Measurements from ENCODE around the gene IPPK.
"Not testable (repeated sequence)": the region's sequence is repeated elsewhere in the genome, so short reads cannot be mapped to it uniquely, and the experiment has no call there.

IPPK gene

GRCh38 chr9:92623936-92624335 is 46.0 kb downstream of the IPPK start:
- H3K27ac ChIP-seq, H3K4me3 ChIP-seq: not testable (repeated sequence)

DNA sequence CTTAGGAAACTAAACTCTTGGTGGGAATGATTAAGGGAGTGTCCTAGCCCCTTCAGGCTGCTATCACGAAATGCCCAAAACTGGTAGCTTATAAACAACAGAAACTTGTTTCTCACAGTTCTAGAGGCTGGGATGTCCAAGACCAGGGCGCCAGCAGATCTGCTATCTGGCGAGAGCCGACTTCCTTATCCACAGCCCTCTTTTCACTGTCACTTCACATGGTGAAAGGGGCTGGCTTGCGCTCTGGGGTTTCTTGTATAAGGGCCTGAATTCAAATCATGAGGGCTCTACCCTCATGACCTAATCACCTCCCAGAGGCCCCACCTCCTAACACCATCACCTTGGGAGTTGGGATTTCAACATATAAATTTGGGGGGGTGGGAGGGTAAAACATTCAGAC is 49.1 kb downstream of the IPPK start:
- H3K4me3 ChIP-seq: no peak overlapping the region
- peak overlapping the region in 4 of 21 experiments; percentile 6 to 55 (median 28) for H3K27ac ChIP-seq

DNA sequence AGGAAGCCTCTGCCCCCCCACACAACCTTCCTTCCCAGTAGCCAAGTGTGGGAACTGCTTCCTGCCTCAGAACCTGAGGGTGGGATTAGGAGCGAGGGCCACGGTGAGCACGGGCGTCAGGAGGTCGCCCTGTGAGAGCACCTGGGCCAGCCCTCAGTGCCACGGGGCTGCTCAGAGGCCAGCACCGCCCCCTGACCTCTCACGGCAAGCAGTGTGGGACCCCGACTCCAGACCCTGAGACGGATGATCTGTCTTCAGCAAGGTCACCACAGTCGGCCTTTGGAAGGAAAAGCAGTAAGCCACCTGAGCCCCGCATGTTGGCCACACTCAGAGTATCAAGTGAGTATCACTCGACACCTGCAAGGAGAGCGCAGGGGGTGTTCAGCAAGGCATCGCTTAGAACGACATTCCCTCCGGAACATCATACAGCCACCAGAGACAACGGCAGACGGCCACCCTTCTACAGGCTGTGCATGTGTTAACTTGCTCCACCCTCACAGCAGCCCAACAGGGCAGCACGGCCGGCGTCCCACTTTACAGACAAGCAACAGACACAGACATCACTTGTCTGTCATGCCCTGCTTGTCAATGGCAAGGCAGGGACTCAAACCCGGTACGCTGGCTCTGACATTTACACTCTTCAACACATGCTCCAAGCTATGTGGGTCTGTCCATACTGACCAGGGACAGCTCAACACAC is 50.2 kb downstream of the IPPK start:
- Histone ChIP-seq H3K27ac (peak overlapping the region in 2 of 21 experiments; percentile 1 to 16), H3K4me3 (no peak overlapping the region)

DNA sequence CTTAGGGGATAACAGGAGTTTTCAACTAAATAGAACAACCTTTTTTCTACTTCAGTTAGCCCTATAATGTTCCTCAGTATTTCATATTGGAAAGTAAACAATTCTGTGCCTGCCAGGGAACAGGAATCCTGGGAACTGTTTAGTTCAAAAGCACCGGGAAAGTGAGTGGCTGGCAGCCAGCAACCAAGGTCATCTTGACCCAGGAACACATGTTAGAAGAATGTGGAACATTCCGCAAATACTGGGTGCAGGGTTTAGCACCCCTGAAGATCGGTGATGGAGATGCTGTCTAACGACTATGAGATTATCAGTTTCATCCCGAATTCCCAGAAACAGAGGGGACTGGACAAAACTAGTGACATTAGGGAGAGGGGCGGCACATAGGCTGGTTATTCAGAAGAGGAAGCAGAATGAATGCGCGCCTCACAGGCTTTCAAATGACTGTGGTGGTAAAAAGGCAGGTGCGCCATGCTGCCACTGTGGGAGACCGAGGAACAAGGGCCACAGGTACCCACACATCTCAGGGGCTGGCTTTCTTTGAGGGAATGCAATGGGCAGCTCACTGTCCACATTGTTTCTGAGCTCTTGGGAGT is 51.2 kb downstream of the IPPK start:
- peak overlapping the region in 17 of 21 experiments; percentile 16 to 87 (median 72) for H3K27ac ChIP-seq
- no peak overlapping the region for H3K4me3 ChIP-seq

DNA sequence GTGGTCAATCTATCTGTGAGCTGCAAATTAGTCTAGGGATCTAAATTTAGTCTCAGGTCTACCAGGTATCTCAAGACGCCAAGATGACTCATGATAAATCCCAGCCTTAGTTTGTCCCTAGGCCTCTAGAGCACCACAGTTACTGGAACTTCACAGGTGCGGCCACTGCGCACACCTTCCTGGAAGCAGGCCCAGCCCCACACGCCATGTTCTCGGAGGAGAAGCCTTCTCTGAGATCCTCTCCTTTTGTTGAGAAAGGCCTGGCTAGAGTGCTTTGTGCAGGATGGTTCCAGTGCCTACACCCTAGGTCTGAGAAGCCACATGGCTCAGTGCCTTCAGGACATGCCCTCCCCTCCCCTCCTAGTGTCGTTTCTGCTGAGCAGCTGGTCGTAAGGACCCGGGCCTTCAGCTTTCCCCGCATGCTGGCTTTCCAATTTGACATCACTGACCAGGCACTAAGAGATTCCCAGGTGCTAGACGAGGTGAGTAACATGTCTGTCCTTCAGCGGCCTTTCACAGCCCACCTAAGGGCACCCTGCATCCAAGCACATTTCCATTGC is 51.9 kb downstream of the IPPK start:
- no peak overlapping the region for H3K4me3 ChIP-seq

DNA sequence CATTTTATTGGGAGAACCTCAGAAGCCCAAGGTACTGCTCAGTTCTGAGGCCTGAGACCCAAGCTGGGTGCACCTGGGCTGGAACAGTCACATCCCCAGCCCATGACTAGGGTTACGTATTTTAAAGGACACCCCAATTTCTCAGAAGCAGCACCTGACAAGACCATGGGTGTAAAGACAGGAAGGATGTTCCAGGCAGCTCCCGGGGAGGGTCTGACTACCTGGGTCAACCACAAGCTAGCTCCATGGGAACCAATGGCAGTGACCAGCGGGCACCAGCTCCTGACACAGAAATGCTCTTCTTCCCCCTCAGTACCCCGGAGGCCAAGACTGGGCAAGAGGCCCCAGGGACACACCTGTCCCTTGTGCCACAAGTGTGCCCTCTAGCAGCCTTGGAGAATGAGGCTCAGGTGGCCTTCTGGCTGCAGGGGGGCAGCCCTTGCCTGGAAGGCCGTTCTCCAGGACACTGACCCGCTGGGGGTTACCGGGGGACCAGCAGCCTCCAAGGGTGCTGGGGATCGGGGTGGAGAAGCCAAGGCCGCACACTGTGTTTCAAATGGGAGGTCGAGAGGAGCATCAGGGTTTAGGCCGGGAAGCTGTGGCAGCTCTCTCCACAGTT is 52.6 kb downstream of the IPPK start:
- Histone ChIP-seq H3K4me3 (no peak overlapping the region), H3K27ac (peak overlapping the region in 20 of 21 experiments; percentile 40 to 87 (median 73))

More for the DNA sequence above, 51.9 kb downstream of the IPPK start:
- peak overlapping the region in 18 of 21 experiments; percentile 10 to 87 (median 72) for H3K27ac ChIP-seq

DNA sequence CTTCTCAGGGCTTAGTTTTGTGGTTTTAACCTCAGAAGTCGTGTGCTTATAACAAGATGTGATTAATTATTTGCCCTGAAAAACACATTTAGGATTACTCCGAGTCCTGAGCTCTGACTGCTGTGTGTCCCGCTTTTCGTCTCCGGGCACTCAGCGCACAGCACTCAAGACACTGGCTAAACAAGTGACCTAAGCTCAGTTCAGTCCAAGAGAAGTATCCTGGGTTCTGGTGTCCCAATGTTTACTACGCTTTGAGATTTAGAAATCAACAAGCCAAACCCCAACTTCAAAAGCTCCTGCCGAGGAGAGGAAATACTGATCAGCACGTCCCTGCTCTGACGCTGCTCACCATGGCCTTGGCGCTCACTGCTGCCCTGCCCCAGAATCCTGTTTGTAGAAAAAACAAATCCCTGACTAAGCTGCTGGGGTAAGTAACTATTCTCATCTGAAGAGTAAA is 53.2 kb downstream of the IPPK start:
- Histone ChIP-seq H3K4me3 (no peak overlapping the region), H3K27ac (peak overlapping the region in 18 of 21 experiments; percentile 40 to 87 (median 74))

GRCh38 chr9:92616199-92616641 is 53.7 kb downstream of the IPPK start:
- H3K4me3 ChIP-seq: no peak overlapping the region

DNA sequence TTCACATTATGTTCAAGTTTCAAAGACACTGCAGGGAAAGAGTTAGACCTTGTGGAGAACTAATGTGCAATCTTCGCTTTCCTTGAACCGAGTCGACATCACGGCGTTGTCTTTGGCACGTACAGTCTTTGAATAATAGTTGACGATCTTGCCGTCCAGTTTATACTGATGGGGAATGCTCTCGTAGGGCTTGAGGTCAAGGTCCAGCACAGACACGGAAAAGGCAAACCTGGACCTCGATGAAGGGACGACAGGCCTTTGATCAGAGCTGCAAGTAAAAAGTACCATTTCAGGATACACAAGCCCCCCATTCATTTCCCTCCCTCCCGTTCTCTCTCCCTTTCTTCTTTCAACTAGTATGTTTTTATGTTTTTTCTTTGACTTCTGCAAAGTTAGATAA is 54.1 kb downstream of the IPPK start:
- H3K27ac ChIP-seq: peak overlapping the region in 15 of 21 experiments; percentile 5 to 87 (median 72)

More at GRCh38 chr9:92616199-92616641, 53.7 kb downstream of the IPPK start:
- H3K27ac ChIP-seq: peak overlapping the region in 18 of 21 experiments; percentile 44 to 87 (median 73)

DNA sequence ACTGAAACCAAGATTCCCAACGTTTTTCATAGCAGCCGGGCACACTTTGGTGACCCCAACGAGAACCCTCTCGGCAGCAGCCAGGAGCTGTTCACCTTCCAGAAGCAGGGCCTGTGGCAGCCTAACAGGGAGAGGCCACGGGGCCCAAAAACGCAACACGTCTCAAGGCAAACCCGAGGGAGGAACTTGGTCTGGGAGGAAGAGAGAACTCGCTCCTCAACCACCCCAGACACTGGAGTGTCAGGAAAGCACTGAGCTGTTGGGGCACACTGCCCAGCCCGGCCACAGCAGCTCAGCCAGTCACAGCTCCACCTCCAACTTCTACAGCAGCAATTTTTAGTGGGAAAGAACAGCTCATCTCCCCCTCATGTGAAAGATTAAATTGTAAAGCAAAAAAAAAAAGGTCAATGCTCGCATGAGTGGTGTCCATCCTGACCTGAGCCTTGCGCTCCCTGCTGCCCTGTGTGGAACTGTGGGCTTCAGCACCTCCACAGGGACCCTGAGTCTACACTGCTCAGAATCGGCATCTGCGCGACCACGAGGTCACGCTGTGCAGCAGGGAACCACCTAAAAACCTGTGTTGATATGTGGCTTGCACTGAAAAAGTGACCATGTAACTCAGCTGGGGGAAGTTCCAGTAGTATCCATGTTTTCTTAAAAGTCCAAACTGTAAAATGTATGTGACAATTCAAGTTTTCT is 55.0 kb downstream of the IPPK start:
- peak overlapping the region in 18 of 21 experiments; percentile 5 to 87 (median 63) for H3K27ac ChIP-seq
- H3K4me3 ChIP-seq: no peak overlapping the region

More for the DNA sequence above, 54.1 kb downstream of the IPPK start:
- H3K4me3 ChIP-seq: no peak overlapping the region

- peak overlapping the region in 14 of 21 experiments; percentile 4 to 87 (median 56) for H3K27ac ChIP-seq
- H3K4me3 ChIP-seq: no peak overlapping the region
These were observed 55.8 kb downstream of the IPPK start for GRCh38 chr9:92614123-92614510.

DNA sequence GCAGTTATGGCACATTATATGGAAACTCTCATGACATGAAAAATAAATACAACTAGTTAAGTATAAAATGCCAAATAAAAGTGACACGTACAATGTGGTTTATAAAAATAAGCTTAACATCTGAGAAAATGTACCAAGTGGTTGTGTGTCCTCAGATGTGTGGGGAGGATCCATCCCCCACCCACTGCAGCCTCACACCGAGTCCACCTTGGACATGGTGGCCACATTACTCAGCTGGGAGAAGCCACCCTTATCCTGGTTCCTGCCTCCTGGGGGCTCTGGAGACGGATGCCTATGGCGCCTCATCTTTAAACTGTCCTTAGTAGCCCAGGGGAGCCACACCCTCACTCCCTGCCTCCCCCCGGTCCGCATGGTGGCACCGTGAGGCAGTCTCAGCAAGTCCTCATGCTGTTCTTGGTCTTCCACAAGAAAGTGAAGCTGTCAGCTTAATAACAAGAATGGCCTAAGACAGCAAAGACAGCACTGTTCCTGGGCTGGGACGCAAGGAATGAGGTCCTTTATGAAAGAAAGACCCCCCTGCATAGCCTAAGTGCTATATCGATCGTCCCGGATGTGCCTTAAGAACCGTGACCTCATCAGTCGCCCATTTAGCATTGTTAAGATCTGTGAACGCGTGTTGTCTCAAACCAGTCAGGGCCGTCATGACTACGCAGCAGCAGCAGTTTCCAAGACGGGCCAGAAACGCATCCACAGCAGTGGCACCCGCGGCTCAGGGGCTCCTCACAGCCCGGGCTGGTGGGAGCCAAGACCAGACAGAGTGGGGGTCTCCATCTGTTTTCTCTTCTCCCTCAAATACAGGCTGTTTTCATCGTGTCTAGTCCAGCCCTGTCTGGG is 56.4 kb downstream of the IPPK start:
- Histone ChIP-seq H3K27ac (peak overlapping the region in 16 of 21 experiments; percentile 2 to 87 (median 64)), H3K4me3 (no peak overlapping the region)

GRCh38 chr9:92612816-92613215 is 57.1 kb downstream of the IPPK start:
- Histone ChIP-seq H3K4me3 (no peak overlapping the region), H3K27ac (peak overlapping the region in 12 of 21 experiments; percentile 18 to 87 (median 72))

DNA sequence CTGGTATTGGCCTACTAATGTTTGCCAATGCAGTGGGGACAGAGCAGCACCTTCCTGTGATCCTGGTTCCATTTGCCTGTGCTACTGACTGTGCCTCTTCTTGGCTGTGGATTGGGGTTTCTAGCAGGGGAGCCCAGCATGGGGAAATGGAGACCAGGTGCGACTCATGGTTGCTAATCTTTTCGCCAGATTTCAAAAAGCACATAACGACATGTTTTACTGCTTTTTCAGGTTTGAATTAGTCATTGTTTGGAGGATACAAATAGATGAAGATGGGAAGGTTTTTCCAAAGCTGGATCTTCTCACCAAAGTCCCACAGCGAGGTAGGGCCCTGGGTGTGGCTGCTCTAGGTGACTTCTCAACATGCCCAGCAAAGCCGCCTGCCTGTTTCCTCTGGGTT is 57.6 kb downstream of the IPPK start:
- peak overlapping the region in 17 of 21 experiments; percentile 12 to 87 (median 72) for H3K27ac ChIP-seq

DNA sequence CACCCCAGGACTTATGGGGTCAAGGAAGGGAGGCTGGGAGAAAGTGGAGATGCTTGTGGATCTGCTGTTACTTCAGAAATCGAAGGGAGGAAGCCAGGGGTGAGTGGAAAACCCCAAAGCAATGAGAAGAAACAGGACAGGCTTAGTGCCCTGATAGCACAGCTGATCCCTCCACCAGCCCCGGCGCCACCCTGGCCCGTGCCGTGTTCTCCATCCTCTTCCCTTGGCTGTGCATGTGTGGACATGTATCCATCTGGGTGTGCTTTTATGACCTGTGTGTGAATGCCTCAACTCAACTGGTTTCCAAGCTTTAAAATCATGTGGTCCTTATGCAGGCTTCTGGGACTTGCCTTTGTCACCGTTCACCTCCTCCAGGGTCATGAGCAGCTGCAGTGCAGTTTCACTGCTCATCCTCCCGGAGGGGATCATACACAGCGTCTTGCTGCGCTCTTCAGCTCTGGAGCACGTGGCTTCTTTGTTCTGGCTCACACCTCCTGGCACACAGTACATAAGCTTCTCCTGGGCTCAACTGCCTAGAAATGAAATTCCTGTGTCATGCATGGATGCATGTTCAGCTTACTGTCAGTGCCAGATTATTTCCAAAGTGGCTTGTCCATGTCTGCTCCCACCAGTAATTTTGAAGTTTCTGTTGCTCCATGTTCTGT is 58.2 kb downstream of the IPPK start:
- Histone ChIP-seq H3K4me3 (no peak overlapping the region), H3K27ac (peak overlapping the region in 20 of 21 experiments; percentile 11 to 87 (median 72))

More for the DNA sequence above, 57.6 kb downstream of the IPPK start:
- H3K4me3 ChIP-seq: no peak overlapping the region

DNA sequence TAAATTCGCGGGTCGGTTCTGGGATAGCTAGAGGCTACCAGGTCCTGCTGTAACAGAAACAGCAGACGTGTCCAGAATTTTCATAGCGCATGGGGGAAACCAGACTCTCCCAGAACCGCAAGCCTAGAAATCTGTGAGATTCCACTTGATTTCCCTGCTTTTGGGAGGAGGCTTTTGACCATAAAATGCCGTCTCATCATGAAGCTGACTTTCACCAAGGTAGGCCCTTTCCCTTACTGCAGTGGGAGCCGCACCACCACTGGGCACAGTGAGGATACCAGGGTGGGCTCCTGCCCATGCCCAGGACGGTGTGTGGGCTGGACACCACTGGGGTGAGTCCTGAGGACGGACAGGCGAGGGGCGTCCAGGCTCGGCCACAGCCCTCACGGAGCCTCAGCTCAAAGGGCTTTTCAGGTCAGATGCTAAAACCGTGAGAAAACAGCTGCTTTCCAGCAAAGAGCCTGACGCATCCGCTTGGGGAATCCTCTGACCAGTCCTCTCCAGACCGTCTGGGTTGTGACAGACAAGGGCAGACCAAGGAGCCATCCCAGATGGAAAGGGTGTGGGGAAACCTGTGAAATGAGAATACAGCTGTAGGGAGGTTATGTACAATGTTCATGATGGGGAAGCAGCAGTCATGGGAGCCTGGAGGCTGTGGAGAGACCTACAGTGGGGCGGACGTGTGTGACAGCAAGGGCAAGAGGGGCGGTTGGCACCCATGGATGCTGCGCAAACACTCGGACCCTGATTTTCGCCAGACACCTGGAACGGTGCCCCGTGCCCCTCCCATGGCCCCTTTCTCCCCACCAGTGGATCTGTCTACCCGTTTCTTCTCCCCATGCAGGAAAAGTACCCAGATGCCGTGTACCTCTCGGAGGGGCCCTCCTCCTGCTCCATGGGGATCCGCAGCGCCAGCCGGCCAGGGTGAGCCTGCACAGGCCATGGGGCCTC is 59.2 kb downstream of the IPPK start:
- Histone ChIP-seq H3K4me3 (no peak overlapping the region), H3K27ac (peak overlapping the region in 19 of 21 experiments; percentile 20 to 87 (median 73))

DNA sequence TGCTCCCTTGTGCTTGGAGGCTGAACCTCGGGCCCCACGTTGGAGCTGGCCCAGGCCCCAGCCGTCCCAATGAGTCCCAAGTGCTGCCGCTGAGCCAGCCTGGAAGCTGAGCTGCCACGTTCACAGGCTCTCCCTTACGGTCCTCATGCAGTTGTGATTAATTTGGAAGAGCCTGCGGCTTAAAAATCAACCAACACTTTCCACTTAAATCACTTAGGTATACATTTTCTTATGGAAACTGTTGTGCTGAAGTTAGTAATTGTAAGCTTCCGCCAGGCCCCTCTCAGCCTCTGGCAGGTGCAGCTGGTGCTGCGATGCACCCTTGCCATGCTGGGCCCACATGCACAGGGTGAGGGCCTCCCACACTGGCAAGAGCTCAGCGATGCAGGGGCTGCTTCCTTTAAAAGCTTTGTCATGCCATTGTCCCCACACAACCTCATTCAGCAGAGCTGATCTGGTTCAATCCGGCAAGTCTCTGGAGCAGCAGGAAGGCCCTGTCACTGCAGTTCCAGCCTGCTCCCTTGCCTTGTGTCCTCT is 61.0 kb downstream of the IPPK start:
- peak overlapping the region in 20 of 21 experiments; percentile 8 to 87 (median 73) for H3K27ac ChIP-seq
- no peak overlapping the region for H3K4me3 ChIP-seq

Measured in skin epidermis (tissue), 12 donors.